Esophagus muscularis mucosa (tissue), 3 donors: ENCODE measurements around the gene GBF1.

Source experiments
- CTCF ChIP-seq, 3 experiments: fragments of 200-600 bp in 2 of 3; fragments of 450-650 bp in 1 of 3; sonication (generic) in 2 of 3; IDR thresholded peaks; one replicate each; pipeline ENCODE4 v1.5.1; 2017 to 2019; ENCODE audit warnings: antibody characterized with exemption in 3 of 3, mild to moderate bottlenecking in 2 of 3, moderate library complexity in 1 of 3
- POLR2A ChIP-seq: fragments of 450-650 bp; IDR thresholded peaks from one replicate; pipeline ENCODE4 v1.6.1; 2017; ENCODE audit warnings: antibody characterized with exemption, moderate library complexity, mild to moderate bottlenecking, low read depth
- POLR2AphosphoS5 ChIP-seq, 2 donors: sonication (generic); formaldehyde crosslinking; IDR thresholded peaks; one replicate each; pipeline ENCODE4 v1.6.1; 2017; ENCODE audit warnings: antibody characterized with exemption in 2 of 2

- no peak for TF ChIP-seq POLR2A
- no peak for TF ChIP-seq CTCF (IDR thresholded peaks at IDR 0.05)
- no peak for TF ChIP-seq POLR2AphosphoS5 (IDR thresholded peaks at IDR 0.05)
Observed at GRCh38 chr10:102382871-102383270, 137.5 kb downstream of the GBF1 start.
